ENCODE data around the gene LMNTD1. TPM values are rescaled to one million over a fixed set of nuclear protein-coding genes. Genes with fewer than 3 reads are reported as not detected.

LMNTD1 gene
- total RNA-seq, 1 donor from 2014 or later = not detected

GRCh38 chr12:25504744-25505143 is 48.3 kb downstream of the LMNTD1 start:
- Mint-ChIP-seq H3K4me3 (ENCODE audit: unreplicated experiment) (no peak overlapping the region), H3K27ac (ENCODE audit: unreplicated experiment) (no peak overlapping the region), H3K27me3 (ENCODE audit: low read depth, unreplicated experiment) (no peaks in the 10 kb centered on the region), H3K36me3 (ENCODE audit: low read depth, unreplicated experiment) (no peaks in the 10 kb centered on the region), H3K9me3 (ENCODE audit: unreplicated experiment) (no peaks in the 10 kb centered on the region), H3K4me1 (ENCODE audit: low read depth, unreplicated experiment) (peaks cover 5% of the 10 kb centered on the region)
- FAIRE-seq (no peak), DNase-seq (ENCODE audit: low read depth) (no peak)
- H3K27me3 ChIP-seq (ENCODE audit: insufficient read depth, low read length) = no peaks in the 10 kb centered on the region
- no peaks in the 10 kb centered on the region for H3K9me3 ChIP-seq (ENCODE audit: insufficient read depth, low read depth, low read length)
- no peak overlapping the region for H3K27ac ChIP-seq (ENCODE audit: low read depth, low read length)
- no peaks in the 10 kb centered on the region for H4K20me1 ChIP-seq (ENCODE audit: insufficient read depth, low read length)
- TF ChIP-seq EZH2 (IDR thresholded peaks at IDR 0.05; ENCODE audit: insufficient read depth, low read length) = no peak
- TF ChIP-seq CTCF (IDR thresholded peaks at IDR 0.05; ENCODE audit: insufficient read depth, low read depth, low read length) = no peak
- H3K4me3 ChIP-seq (ENCODE audit: insufficient read depth, low read depth, low read length) = no peak overlapping the region
- no peaks in the 10 kb centered on the region for H3K36me3 ChIP-seq (ENCODE audit: insufficient read depth, low read length)
- no peak overlapping the region for H3K9ac ChIP-seq (ENCODE audit: low read length)
- no peak overlapping the region for H3K4me2 ChIP-seq (ENCODE audit: low read length)
- no peaks in the 10 kb centered on the region for H3K79me2 ChIP-seq (ENCODE audit: insufficient read depth, low read length)
- no peak overlapping the region for H2AFZ ChIP-seq (ENCODE audit: low read depth, low read length)
- no peaks in the 10 kb centered on the region for H3K4me1 ChIP-seq (ENCODE audit: insufficient read depth, low read length)

- Histone ChIP-seq H3K79me2 (ENCODE audit: insufficient read depth, low read length) (no peaks in the 10 kb centered on the region), H2AFZ (ENCODE audit: low read depth, low read length) (no peak overlapping the region), H4K20me1 (ENCODE audit: insufficient read depth, low read length) (no peaks in the 10 kb centered on the region), H3K4me1 (ENCODE audit: insufficient read depth, low read length) (no peaks in the 10 kb centered on the region), H3K27me3 (ENCODE audit: insufficient read depth, low read length) (no peaks in the 10 kb centered on the region), H3K9ac (ENCODE audit: low read length) (no peak overlapping the region), H3K4me3 (ENCODE audit: insufficient read depth, low read depth, low read length) (no peak overlapping the region), H3K9me3 (ENCODE audit: insufficient read depth, low read depth, low read length) (no peaks in the 10 kb centered on the region), H3K27ac (ENCODE audit: low read depth, low read length) (no peak overlapping the region), H3K4me2 (ENCODE audit: low read length) (no peak overlapping the region), H3K36me3 (ENCODE audit: insufficient read depth, low read length) (no peaks in the 10 kb centered on the region)
- H3K9me3 Mint-ChIP-seq (ENCODE audit: unreplicated experiment) = peaks cover 4% of the 10 kb centered on the region
- H3K27ac Mint-ChIP-seq (ENCODE audit: unreplicated experiment) = no peak overlapping the region
- no peak for FAIRE-seq
- no peaks in the 10 kb centered on the region for H3K27me3 Mint-ChIP-seq (ENCODE audit: low read depth, unreplicated experiment)
- no peaks in the 10 kb centered on the region for H3K36me3 Mint-ChIP-seq (ENCODE audit: low read depth, unreplicated experiment)
- TF ChIP-seq EZH2 (IDR thresholded peaks at IDR 0.05; ENCODE audit: insufficient read depth, low read length) = no peak
- no peak for TF ChIP-seq CTCF (IDR thresholded peaks at IDR 0.05; ENCODE audit: insufficient read depth, low read depth, low read length)
- H3K4me1 Mint-ChIP-seq (ENCODE audit: low read depth, unreplicated experiment) = peaks cover 5% of the 10 kb centered on the region
- H3K4me3 Mint-ChIP-seq (ENCODE audit: unreplicated experiment) = no peak overlapping the region
- DNase-seq (ENCODE audit: low read depth) = no peak
These were observed 49.4 kb downstream of the LMNTD1 start for GRCh38 chr12:25503666-25504065.

- no peaks in the 10 kb centered on the region for H4K20me1 ChIP-seq (ENCODE audit: insufficient read depth, low read length)
- FAIRE-seq = no peak
These were observed 50.5 kb downstream of the LMNTD1 start for GRCh38 chr12:25502596-25502995.

More at GRCh38 chr12:25502596-25502995, 50.5 kb downstream of the LMNTD1 start:
- Mint-ChIP-seq H3K4me3 (ENCODE audit: unreplicated experiment) (no peak overlapping the region), H3K36me3 (ENCODE audit: low read depth, unreplicated experiment) (no peaks in the 10 kb centered on the region), H3K27ac (ENCODE audit: unreplicated experiment) (no peak overlapping the region), H3K27me3 (ENCODE audit: low read depth, unreplicated experiment) (no peaks in the 10 kb centered on the region), H3K4me1 (ENCODE audit: low read depth, unreplicated experiment) (peaks cover 5% of the 10 kb centered on the region), H3K9me3 (ENCODE audit: unreplicated experiment) (peaks cover 6% of the 10 kb centered on the region)
- H3K27me3 ChIP-seq (ENCODE audit: insufficient read depth, low read length) = no peaks in the 10 kb centered on the region
- no peak for DNase-seq (ENCODE audit: low read depth)
- no peak overlapping the region for H3K4me2 ChIP-seq (ENCODE audit: low read length)
- H3K9me3 ChIP-seq (ENCODE audit: insufficient read depth, low read depth, low read length) = no peaks in the 10 kb centered on the region
- no peaks in the 10 kb centered on the region for H3K79me2 ChIP-seq (ENCODE audit: insufficient read depth, low read length)
- H3K36me3 ChIP-seq (ENCODE audit: insufficient read depth, low read length) = no peaks in the 10 kb centered on the region
- no peak overlapping the region for H2AFZ ChIP-seq (ENCODE audit: low read depth, low read length)
- H3K9ac ChIP-seq (ENCODE audit: low read length) = no peak overlapping the region
- H3K4me3 ChIP-seq (ENCODE audit: insufficient read depth, low read depth, low read length) = no peak overlapping the region
- TF ChIP-seq EZH2 (IDR thresholded peaks at IDR 0.05; ENCODE audit: insufficient read depth, low read length) (no peak), CTCF (IDR thresholded peaks at IDR 0.05; ENCODE audit: insufficient read depth, low read depth, low read length) (no peak)
- H3K4me1 ChIP-seq (ENCODE audit: insufficient read depth, low read length) = no peaks in the 10 kb centered on the region
- no peak overlapping the region for H3K27ac ChIP-seq (ENCODE audit: low read depth, low read length)
